VCaP (cell line): ENCODE measurements around the gene RILP.
A peak's percentile ranks its signal among the peaks of the same experiment; 100 is the strongest.
"Not testable (repeated sequence)": the region's sequence is repeated elsewhere in the genome, so short reads cannot be mapped to it uniquely, and the experiment has no call there.

Source experiments
- H3K27ac ChIP-seq: fragments of 450-650 bp; 2 replicates; pipeline ENCODE4 v1.5.1; 2017
- TF ChIP-seq, protein P1 (sequence below): fragments of 450-650 bp; conservative IDR thresholded peaks from 2 replicates; pipeline ENCODE4 v1.5.1; 2017; ENCODE audit warnings: mild to moderate bottlenecking, moderate library complexity

RILP gene

DNA sequence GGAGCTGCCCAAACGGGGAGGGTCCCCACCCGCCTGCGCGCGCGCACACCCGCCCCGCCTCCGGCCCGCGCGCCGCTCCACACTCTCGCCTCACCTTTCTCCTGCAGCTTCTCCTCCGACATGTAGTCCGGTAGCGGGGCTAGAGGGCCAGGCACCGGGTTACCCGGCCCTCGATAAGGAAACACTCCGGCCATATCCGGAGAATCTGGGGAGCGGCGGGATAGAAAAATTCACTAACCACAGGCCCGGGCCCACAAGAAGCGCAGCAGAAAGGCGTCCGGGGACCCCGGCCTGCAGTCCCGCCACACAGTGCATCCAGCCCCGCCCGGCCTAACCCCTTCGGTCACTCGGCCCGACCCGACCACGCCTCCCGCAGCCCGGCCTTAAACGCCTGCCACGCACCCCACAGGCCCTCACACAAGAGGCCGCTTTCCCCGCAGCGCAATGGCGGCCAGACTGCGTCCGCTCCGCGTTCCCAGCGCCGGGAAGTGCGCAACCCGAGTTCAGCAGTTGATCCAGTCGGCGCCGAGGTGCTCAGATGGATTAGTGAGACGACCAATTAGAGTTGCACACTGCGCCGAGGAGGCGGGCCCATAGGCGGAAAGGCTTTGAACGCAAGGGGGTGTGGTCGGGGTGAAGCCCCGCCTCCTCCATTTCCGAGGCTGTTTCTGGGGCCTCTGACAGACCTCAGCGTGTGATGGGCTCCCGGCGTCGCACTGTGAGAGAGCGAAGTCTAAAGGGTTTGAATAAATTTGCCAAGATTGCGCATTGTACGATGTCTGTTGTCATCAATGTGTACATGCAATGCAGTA is 34.9 kb upstream of the RILP start, which contains the start of gene PRPF8:
Gene PRPF8 (minus strand): TSS at position 490 of the 812 bp plus-strand sequence. CDS start 296 bp downstream, at position 194.
- TF ChIP-seq, protein P1, sequence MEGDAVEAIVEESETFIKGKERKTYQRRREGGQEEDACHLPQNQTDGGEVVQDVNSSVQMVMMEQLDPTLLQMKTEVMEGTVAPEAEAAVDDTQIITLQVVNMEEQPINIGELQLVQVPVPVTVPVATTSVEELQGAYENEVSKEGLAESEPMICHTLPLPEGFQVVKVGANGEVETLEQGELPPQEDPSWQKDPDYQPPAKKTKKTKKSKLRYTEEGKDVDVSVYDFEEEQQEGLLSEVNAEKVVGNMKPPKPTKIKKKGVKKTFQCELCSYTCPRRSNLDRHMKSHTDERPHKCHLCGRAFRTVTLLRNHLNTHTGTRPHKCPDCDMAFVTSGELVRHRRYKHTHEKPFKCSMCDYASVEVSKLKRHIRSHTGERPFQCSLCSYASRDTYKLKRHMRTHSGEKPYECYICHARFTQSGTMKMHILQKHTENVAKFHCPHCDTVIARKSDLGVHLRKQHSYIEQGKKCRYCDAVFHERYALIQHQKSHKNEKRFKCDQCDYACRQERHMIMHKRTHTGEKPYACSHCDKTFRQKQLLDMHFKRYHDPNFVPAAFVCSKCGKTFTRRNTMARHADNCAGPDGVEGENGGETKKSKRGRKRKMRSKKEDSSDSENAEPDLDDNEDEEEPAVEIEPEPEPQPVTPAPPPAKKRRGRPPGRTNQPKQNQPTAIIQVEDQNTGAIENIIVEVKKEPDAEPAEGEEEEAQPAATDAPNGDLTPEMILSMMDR: no peak
- peak within 1 kb of the TSS; percentile 100 for H3K27ac ChIP-seq

DNA sequence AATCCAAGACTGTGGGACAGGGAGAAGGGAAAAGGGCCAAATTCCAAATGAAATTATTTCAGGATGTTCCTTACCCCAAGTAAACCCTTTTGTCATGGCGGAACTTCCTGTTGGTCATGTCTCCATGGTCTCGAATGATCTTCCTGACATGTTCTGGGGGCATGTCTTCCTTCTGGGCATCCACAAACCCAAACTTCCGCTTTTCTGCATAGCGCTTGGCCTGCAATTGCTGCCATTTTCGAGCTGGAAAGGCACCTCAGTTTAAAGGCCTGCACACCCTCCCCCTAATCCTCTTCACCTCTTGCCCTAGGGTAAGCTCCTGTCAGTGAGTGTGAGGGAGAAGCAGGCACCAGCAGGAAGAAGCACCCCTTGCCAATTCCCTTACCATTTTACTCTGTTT is 33.8 kb upstream of the RILP start:
- TF ChIP-seq, protein P1: no peak
- H3K27ac ChIP-seq: peak overlapping the region; percentile 100

DNA sequence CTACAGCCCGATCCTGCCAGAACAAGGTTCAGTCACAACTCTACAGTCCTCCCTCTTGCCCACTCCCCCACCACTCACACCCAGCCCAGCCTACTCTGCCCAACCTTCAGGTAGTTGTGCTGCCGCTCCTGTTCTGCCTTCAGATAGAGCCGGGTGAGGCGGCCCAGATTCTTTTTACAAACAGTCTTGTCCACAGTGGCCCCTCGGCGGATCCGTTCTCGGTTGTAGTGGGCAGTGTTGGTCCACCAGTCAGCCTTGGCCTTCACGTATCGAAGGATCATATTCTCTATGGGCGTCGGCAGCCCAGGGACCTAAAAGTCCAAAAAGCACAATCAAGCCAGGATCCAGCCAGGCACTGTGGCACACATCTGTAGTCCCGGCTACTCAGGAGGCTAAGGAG is 26.7 kb upstream of the RILP start:
- TF ChIP-seq, protein P1: no peak
- no peak overlapping the region for H3K27ac ChIP-seq

DNA sequence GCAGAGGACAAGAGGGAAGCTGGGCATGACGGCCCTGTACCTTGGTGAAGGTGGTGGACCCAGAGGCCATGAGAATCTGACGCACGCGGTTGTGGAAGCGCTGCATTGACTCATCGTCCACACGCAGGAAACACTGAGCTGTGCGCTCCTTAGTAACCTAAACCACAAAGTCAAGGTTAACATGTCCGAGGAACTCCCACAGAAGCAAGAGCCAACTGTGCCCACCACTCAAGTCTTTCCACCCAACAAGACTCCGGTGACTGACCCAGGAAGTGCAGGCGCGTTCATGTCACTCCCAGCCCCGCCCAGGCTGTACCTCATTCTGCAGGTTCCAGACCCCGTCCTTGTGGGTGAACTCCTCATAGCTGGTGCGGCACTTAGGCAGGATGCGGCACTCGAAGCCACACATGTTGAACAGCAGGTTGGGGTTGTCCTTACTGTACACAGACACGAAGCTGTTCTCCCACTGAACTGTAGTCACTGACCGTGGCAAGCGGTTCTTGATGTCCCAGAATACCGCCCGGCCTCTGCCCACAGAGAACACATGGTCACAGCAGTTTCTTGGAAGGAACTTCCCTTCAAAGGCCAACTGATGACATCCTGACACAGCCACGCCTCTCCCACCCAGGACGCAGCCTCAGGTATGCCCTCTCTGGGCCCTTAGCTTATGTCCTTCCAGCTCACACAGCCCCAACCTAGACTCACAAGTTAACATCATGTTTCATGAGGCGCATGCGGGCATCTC is 23.5 kb upstream of the RILP start:
- TF ChIP-seq, protein P1: no peak
- no peak overlapping the region for H3K27ac ChIP-seq

DNA sequence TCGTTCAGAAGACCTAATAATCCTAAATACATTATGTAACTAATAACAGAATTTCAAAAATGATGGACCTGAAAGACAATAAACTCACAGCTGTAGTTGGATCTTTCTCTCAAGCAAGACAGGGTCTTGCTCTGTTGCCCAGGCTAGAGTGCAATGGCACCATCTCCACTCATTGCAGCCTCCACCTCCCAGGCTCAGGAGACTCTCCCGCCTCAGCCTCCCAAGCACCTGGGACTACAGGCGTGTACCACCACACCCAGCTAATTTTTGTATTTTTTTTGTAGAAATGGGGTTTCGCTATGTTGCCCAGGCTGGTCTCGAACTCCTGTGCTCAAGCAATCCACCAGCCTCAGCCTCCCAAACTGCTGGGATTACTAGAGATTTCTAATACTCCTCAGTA is 14.3 kb upstream of the RILP start:
- not testable (repeated sequence) for H3K27ac ChIP-seq

DNA sequence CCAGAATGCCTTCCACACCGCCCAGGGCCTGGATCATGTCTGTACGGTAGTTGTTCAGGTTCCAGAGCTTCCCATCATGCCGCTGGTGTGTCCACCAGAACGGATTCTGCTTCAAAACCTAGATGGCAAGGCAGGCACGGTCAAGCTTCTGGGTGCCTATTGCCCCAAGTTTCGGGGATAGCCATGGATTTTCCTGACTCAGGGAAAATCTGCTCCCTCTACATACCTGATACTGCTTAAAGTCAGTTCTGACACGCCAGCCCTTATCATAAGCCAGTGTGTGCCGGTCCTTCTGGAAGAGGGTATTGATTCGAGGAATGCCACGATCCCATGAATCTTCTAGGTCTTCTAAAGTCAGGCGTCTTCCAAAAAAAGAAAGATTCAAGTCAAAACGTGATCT is 11.4 kb upstream of the RILP start:
- no peak overlapping the region for H3K27ac ChIP-seq
- TF ChIP-seq, protein P1: no peak

DNA sequence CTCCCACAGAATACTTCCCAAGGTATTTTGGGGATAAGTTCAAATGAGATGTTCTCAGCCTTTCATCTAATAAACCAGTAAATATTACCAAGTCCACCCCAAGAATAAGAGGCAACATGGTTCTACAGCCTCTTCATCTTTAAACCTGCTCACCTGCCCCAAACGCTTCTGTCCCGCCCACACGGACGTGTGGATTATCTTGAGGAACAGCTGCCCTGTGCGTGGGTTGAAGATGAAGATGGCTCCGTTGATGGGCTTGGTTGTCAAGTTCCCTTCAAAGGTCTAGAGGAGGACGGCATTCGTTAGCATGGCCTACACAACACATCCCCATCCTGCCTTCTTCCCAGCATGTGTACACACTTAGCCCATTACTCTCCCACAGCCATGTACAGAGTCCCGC is 8.4 kb upstream of the RILP start:
- TF ChIP-seq, protein P1: no peak
- H3K27ac ChIP-seq: no peak overlapping the region

DNA sequence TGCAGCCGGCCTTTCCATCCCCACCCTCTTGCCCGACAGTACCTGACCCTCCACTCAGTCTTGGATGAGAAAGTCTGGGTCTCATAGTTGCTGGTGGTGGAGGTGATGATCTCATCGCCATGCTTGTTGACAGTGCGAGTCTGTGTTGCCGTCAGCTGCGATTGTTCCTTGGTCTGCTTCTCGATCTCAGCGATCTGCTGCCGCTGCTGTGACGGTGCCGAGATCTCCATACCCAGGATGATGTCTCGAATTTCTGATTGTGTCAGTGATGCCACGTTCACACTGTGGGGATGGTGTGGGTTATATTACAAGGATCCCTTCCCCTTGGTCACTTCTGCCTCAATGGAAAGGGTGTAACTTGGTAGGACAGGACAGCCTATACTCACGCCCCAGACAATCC is 4.1 kb upstream of the RILP start:
- TF ChIP-seq, protein P1: no peak
- peak overlapping the region; percentile 90 for H3K27ac ChIP-seq

DNA sequence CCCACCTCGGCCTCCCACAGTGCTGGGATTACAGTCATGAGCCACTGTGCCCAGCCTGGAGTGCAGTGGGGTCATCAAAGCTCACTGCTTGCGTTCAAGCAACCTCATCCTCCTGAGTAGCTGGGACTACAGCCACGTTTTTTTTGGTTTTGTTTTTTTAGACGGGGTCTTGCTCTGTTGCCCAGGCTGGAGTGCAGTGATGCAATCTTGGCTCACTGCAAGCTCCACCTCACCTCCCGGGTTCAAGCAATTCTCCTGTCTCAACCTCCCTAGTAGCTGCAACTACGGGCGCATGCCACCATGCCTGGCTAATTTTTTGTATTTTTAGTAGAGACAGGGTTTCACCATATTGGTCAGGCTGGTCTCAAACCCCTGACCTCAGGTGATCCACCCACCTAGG is 3.1 kb upstream of the RILP start:
- H3K27ac ChIP-seq: peak overlapping the region; percentile 90
